Measurements from ENCODE around the gene MBD4. TPM values are rescaled to one million over a fixed set of nuclear protein-coding genes. Genes with fewer than 3 reads are reported as not detected.

MBD4 gene
- total and polyA plus RNA-seq, 10 of the 15 experiments (the other 5 are each of a cell fraction or from before 2014, with no cell fraction given): 17.7 to 59.0 (median 49.0) TPM

GRCh38 chr3:129399145-129399894 is 40.4 kb downstream of the MBD4 start (continued):
- TF ChIP-seq ZBTB4 (CRISPR knock-in tag; IDR thresholded peaks at IDR 0.05) (no peak), SIN3A (IDR thresholded peaks at IDR 0.05; ENCODE audit: low read depth, low read length) (no peak), ATF7 (IDR thresholded peaks at IDR 0.05; ENCODE audit: low read depth) (peak; percentile 87), HCFC1 (IDR thresholded peaks at IDR 0.05; ENCODE audit: low read length) (peak; percentile 81)

- WGBS (ENCODE audit: insufficient coverage, insufficient replicate concordance, low lambda C conversion rate, missing lambda C conversion rate): under 1% methylated on average over 18 of the region's 18 CpGs
- H3K27ac ChIP-seq (ENCODE audit: control insufficient read depth, insufficient read depth): peak overlapping the region; percentile 87
- in situ Hi-C loops (cut with MboI): no loop called here
- H3K9ac ChIP-seq (ENCODE audit: control insufficient read depth, insufficient read depth, low read length): peak overlapping the region; percentile 78
- no peak for FAIRE-seq
- no peaks in the 10 kb centered on the region for H3K9me3 ChIP-seq (replicated peaks; ENCODE audit: control insufficient read depth, insufficient read depth, low read length)
- H3K36me3 ChIP-seq (ENCODE audit: control insufficient read depth in 2 of 2, insufficient read depth in 2 of 2, low read length in 1 of 2): peaks cover 0 to 7% of the 10 kb centered on the region in 2 experiments; a peak in 1 of 4 replicates
- RAD21 ChIA-PET (ENCODE audit: unreplicated experiment): interaction anchor here (0.7 to 3.3 kb wide), 3 partner anchors 11 to 42 kb away, joined by 3 to 36 read pairs (median 5); no protein-coding TSS in a partner anchor
- intact Hi-C loops (cut with micrococcal nuclease; ENCODE audit: unreplicated experiment): loop anchor here (2.0 kb wide), 1 partner anchor 42 kb away; the partner anchor contains the start of gene IFT122
- POLR2A ChIA-PET: interaction anchor here (1.9 to 2.7 kb wide), 3 partner anchors 10 to 40 kb away, joined by 11 to 24 read pairs (median 18); no protein-coding TSS in a partner anchor
- H3K27me3 ChIP-seq (replicated peaks in 1 of 2; ENCODE audit: control insufficient read depth in 2 of 2, insufficient read depth in 2 of 2, low read length in 1 of 2): no peaks in the 10 kb centered on the region
- SMC1A ChIA-PET (ENCODE audit: uncharacterized antibody, unreplicated experiment): interaction anchor here (0.8 to 19.4 kb wide), 4 partner anchors 10 to 39 kb away, joined by 3 to 275 read pairs (median 11); partner anchors contain the start of genes IFT122 and MBD4
- BruUV-seq (replicated peaks): no TSS peak
- CTCF ChIA-PET: interaction anchor here (1.1 to 5.7 kb wide), 9 partner anchors 11 to 63 kb away, joined by 3 to 84 read pairs (median 7); partner anchors contain the start of genes EFCAB12, IFT122 and MBD4
- H2AFZ ChIP-seq (ENCODE audit: control insufficient read depth, low read depth, low read length): peak overlapping the region; percentile 95
- no peaks in the 10 kb centered on the region; the same call in 1 of the 2 replicates for H4K20me1 ChIP-seq (ENCODE audit: control insufficient read depth, insufficient read depth)
- no peaks in the 10 kb centered on the region; the same call in 1 of the 2 replicates for H3K4me1 ChIP-seq (ENCODE audit: control insufficient read depth, insufficient read depth, low read length)
- H3K4me3 ChIP-seq: peak overlapping the region; percentile 69
- H3K79me2 ChIP-seq (ENCODE audit: control insufficient read depth, insufficient read depth, low read length): peaks cover 34% of the 10 kb centered on the region
- TF ChIP-seq CBX3 (IDR thresholded peaks at IDR 0.05; ENCODE audit: borderline replicate concordance, low read depth) (no peak), USF2 (IDR thresholded peaks at IDR 0.05; ENCODE audit: borderline replicate concordance, low read depth, low read length) (no peak), BCL11A (IDR thresholded peaks at IDR 0.05; ENCODE audit: low read depth, low read length) (no peak), RUNX3 (IDR thresholded peaks at IDR 0.05; ENCODE audit: low read length) (no peak), CREB1 (IDR thresholded peaks at IDR 0.05; ENCODE audit: low read depth) (no peak), SRF (IDR thresholded peaks at IDR 0.05; ENCODE audit: low read depth in 2 of 2, low read length in 2 of 2) (no peak), BCL3 (IDR thresholded peaks at IDR 0.05; ENCODE audit: borderline replicate concordance, insufficient read depth, low read depth, low read length, poor library complexity, severe bottlenecking) (no peak), ZBTB33 (IDR thresholded peaks at IDR 0.05) (no peak)
- no peak for DNase-seq (ENCODE audit: low read depth, low spot score)
- ATAC-seq: peak; percentile 64
- H3K4me2 ChIP-seq (ENCODE audit: control insufficient read depth, insufficient read depth): peak overlapping the region; percentile 85
Measured at GRCh38 chr3:129398803-129399144, 41.0 kb downstream of the MBD4 start.

Data from GM12878 (cell line).